ENCODE results near the gene FBXO8. TPM values are rescaled to one million over a fixed set of nuclear protein-coding genes. Genes with fewer than 3 reads are reported as not detected.

FBXO8 gene
- total RNA-seq, 1 experiment from 2014 or later, result 5.8 TPM

DNA sequence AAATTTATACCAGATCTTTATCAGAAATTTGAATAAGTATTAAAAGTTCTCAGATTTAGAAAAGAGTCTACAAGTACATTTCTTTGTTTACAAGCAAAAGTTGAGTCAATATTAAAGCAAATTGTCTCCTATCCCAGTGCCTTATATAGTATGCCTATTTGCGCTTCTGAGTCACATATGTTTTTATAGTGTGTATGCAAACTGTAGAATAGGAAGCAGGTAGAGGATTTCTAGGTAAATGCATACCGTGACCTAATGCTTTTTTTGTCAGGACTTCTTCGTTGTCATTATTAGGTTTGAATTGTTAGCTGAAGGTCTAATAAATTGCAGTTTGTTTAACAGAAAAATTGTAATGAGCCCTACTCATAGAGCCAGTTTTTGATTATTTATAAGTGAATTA is 22.5 kb upstream of the FBXO8 start:
- peaks cover 2% of the 10 kb centered on the region; the same call in 1 of the 2 replicates for H3K36me3 ChIP-seq (ENCODE audit: control insufficient read depth, insufficient read depth, low read length)
- DNase-seq (ENCODE audit: low read depth, low spot score), result no peak

DNA sequence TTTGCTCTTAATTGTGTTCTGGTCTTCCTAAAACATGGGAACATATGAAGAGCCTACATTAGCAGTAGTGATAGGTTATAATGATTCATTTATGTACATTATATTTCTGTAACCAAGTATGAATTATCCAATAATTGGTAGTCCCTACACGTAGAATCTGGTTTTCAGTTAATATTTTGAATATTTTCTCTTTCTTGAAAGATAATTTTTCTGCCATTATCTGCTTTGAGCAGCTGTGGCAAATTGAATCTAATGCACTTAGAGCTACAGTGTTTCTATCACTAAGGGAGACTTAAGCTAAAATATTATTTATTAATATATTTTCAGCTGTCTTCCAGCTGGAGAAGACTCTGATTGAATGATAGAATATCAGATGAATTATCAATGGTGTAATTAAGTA is 21.2 kb upstream of the FBXO8 start:
- Histone ChIP-seq H3K4me1 (ENCODE audit: control insufficient read depth, insufficient read depth, low read length) (no peaks in the 10 kb centered on the region), H3K9me3 (ENCODE audit: control insufficient read depth, insufficient read depth, low read depth, low read length) (no peaks in the 10 kb centered on the region), H3K27me3 (ENCODE audit: control insufficient read depth, insufficient read depth, low read length) (no peaks in the 10 kb centered on the region), H3K4me3 (ENCODE audit: low read depth in 2 of 2, low read length in 2 of 2) (no peak overlapping the region), H3K36me3 (ENCODE audit: control insufficient read depth, insufficient read depth, low read length) (peaks cover 2% of the 10 kb centered on the region; the same call in 1 of the 2 replicates), H3K27ac (ENCODE audit: low read length) (no peak overlapping the region)
- TF ChIP-seq, protein P1, sequence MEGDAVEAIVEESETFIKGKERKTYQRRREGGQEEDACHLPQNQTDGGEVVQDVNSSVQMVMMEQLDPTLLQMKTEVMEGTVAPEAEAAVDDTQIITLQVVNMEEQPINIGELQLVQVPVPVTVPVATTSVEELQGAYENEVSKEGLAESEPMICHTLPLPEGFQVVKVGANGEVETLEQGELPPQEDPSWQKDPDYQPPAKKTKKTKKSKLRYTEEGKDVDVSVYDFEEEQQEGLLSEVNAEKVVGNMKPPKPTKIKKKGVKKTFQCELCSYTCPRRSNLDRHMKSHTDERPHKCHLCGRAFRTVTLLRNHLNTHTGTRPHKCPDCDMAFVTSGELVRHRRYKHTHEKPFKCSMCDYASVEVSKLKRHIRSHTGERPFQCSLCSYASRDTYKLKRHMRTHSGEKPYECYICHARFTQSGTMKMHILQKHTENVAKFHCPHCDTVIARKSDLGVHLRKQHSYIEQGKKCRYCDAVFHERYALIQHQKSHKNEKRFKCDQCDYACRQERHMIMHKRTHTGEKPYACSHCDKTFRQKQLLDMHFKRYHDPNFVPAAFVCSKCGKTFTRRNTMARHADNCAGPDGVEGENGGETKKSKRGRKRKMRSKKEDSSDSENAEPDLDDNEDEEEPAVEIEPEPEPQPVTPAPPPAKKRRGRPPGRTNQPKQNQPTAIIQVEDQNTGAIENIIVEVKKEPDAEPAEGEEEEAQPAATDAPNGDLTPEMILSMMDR (IDR thresholded peaks at IDR 0.05), result no peak
- TF ChIP-seq POLR2AphosphoS5 (IDR thresholded peaks at IDR 0.05; ENCODE audit: low read depth, low read length) (no peak), TCF7L2 (IDR thresholded peaks at IDR 0.05; ENCODE audit: low read depth, low read length) (no peak), SIN3A (IDR thresholded peaks at IDR 0.05; ENCODE audit: borderline replicate concordance, insufficient read depth, low read depth, low read length) (no peak)
- TF ChIP-seq, protein P2, sequence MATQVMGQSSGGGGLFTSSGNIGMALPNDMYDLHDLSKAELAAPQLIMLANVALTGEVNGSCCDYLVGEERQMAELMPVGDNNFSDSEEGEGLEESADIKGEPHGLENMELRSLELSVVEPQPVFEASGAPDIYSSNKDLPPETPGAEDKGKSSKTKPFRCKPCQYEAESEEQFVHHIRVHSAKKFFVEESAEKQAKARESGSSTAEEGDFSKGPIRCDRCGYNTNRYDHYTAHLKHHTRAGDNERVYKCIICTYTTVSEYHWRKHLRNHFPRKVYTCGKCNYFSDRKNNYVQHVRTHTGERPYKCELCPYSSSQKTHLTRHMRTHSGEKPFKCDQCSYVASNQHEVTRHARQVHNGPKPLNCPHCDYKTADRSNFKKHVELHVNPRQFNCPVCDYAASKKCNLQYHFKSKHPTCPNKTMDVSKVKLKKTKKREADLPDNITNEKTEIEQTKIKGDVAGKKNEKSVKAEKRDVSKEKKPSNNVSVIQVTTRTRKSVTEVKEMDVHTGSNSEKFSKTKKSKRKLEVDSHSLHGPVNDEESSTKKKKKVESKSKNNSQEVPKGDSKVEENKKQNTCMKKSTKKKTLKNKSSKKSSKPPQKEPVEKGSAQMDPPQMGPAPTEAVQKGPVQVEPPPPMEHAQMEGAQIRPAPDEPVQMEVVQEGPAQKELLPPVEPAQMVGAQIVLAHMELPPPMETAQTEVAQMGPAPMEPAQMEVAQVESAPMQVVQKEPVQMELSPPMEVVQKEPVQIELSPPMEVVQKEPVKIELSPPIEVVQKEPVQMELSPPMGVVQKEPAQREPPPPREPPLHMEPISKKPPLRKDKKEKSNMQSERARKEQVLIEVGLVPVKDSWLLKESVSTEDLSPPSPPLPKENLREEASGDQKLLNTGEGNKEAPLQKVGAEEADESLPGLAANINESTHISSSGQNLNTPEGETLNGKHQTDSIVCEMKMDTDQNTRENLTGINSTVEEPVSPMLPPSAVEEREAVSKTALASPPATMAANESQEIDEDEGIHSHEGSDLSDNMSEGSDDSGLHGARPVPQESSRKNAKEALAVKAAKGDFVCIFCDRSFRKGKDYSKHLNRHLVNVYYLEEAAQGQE (IDR thresholded peaks at IDR 0.05; ENCODE audit: insufficient read depth in 1 of 2, low read depth in 2 of 2, low read length in 1 of 2), result no peak
- ChIA-PET POLR2A (no interaction called here), CTCF (no interaction called here)
- in situ Hi-C loops (cut with HindIII; ENCODE audit: low pct_unique_long_range_greater_than_20kb, low sequenced_read_pairs) (no loop called here), intact Hi-C loops (cut with micrococcal nuclease; ENCODE audit: unreplicated experiment) (no loop called here)
- DNase-seq (ENCODE audit: low read depth, low spot score), result no peak
- ATAC-seq, result no peak
- no TSS peak for BruUV-seq (replicated peaks)

More for the DNA sequence above, 22.5 kb upstream of the FBXO8 start:
- TSS peak; percentile 57 for BruUV-seq (replicated peaks)
- POLR2A ChIA-PET, result no interaction called here
- intact Hi-C loops (cut with micrococcal nuclease; ENCODE audit: unreplicated experiment), result no loop called here
- H3K27me3 ChIP-seq (ENCODE audit: control insufficient read depth, insufficient read depth, low read length), result no peaks in the 10 kb centered on the region
- TF ChIP-seq, protein P2 (IDR thresholded peaks at IDR 0.05; ENCODE audit: insufficient read depth in 1 of 2, low read depth in 2 of 2, low read length in 1 of 2), result no peak
- TF ChIP-seq, protein P1 (IDR thresholded peaks at IDR 0.05), result no peak
- TF ChIP-seq SIN3A (IDR thresholded peaks at IDR 0.05; ENCODE audit: borderline replicate concordance, insufficient read depth, low read depth, low read length) (no peak), TCF7L2 (IDR thresholded peaks at IDR 0.05; ENCODE audit: low read depth, low read length) (no peak), POLR2AphosphoS5 (IDR thresholded peaks at IDR 0.05; ENCODE audit: low read depth, low read length) (no peak)
- no peak overlapping the region for H3K27ac ChIP-seq (ENCODE audit: low read length)
- H3K4me1 ChIP-seq (ENCODE audit: control insufficient read depth, insufficient read depth, low read length), result no peaks in the 10 kb centered on the region
- no peaks in the 10 kb centered on the region for H3K9me3 ChIP-seq (ENCODE audit: control insufficient read depth, insufficient read depth, low read depth, low read length)
- CTCF ChIA-PET, result no interaction called here
- in situ Hi-C loops (cut with HindIII; ENCODE audit: low pct_unique_long_range_greater_than_20kb, low sequenced_read_pairs), result no loop called here
- no peak for ATAC-seq
- H3K4me3 ChIP-seq (ENCODE audit: low read depth in 2 of 2, low read length in 2 of 2), result no peak overlapping the region
